ENCODE measurements around the gene TPRN. TPM values are rescaled to one million over a fixed set of nuclear protein-coding genes. Genes with fewer than 3 reads are reported as not detected.

Gene TPRN
- total and polyA plus RNA-seq, 2 experiments from 2014 or later = 6.4 to 29.2 TPM

DNA sequence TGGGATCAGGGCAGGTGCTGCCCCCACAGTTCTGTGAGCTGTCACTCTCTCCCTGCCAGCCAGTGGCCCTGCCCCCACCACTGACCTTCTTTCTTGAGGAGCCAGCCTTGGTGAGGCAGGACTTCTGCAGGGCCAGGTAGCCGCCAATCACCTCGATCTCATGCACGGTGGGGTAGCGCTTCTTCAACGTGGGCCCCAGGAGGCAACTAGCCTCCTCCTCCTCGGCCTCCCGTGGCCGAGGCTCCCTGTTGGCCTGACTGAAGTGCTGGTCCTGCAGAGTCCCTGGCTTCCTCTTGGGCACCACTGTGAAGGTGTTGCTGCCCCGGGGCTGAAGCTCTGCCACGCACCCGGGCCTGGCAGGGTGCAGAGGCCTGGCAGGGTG is 1.6 kb downstream of the TPRN start:
- DNase-seq (ENCODE audit: low spot score) = no peak
- Histone ChIP-seq H3K79me2 (replicated peaks; ENCODE audit: insufficient read depth) (peaks cover 63% of the 10 kb centered on the region), H3K4me3 (peak overlapping the region; percentile 55; the same call in 1 of the 2 replicates), H3K4me1 (ENCODE audit: insufficient read depth) (peaks cover 16% of the 10 kb centered on the region; the same call in 1 of the 2 replicates), H4K20me1 (replicated peaks; ENCODE audit: insufficient read depth) (peaks cover 4% of the 10 kb centered on the region), H3K4me2 (peak overlapping the region; percentile 87), H3F3A (replicated peaks; ENCODE audit: low read depth) (peaks cover 15% of the 10 kb centered on the region; the same call in 1 of the 2 replicates), H3K36me3 (ENCODE audit: insufficient read depth) (no peaks in the 10 kb centered on the region), H3K9me2 (ENCODE audit: insufficient read depth) (no peaks in the 10 kb centered on the region), H3K27ac (ENCODE audit: low read depth) (no peak overlapping the region), H3K27me3 (ENCODE audit: insufficient read depth) (no peaks in the 10 kb centered on the region), H2AFZ (no peak overlapping the region)
- H3K36me3 Mint-ChIP-seq (ENCODE audit: low read depth) = no peaks in the 10 kb centered on the region; the same call in 2 of the 3 replicates
- no peaks in the 10 kb centered on the region; the same call in 2 of the 3 replicates for H3K9me3 Mint-ChIP-seq
- peaks cover 26% of the 10 kb centered on the region for H3K4me1 Mint-ChIP-seq
- no peak for TF ChIP-seq STAT1 (IDR thresholded peaks at IDR 0.05; ENCODE audit: unreplicated experiment)
- TF ChIP-seq, protein P1, sequence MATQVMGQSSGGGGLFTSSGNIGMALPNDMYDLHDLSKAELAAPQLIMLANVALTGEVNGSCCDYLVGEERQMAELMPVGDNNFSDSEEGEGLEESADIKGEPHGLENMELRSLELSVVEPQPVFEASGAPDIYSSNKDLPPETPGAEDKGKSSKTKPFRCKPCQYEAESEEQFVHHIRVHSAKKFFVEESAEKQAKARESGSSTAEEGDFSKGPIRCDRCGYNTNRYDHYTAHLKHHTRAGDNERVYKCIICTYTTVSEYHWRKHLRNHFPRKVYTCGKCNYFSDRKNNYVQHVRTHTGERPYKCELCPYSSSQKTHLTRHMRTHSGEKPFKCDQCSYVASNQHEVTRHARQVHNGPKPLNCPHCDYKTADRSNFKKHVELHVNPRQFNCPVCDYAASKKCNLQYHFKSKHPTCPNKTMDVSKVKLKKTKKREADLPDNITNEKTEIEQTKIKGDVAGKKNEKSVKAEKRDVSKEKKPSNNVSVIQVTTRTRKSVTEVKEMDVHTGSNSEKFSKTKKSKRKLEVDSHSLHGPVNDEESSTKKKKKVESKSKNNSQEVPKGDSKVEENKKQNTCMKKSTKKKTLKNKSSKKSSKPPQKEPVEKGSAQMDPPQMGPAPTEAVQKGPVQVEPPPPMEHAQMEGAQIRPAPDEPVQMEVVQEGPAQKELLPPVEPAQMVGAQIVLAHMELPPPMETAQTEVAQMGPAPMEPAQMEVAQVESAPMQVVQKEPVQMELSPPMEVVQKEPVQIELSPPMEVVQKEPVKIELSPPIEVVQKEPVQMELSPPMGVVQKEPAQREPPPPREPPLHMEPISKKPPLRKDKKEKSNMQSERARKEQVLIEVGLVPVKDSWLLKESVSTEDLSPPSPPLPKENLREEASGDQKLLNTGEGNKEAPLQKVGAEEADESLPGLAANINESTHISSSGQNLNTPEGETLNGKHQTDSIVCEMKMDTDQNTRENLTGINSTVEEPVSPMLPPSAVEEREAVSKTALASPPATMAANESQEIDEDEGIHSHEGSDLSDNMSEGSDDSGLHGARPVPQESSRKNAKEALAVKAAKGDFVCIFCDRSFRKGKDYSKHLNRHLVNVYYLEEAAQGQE (IDR thresholded peaks at IDR 0.05; ENCODE audit: unreplicated experiment) = no peak
- TF ChIP-seq, protein P2, sequence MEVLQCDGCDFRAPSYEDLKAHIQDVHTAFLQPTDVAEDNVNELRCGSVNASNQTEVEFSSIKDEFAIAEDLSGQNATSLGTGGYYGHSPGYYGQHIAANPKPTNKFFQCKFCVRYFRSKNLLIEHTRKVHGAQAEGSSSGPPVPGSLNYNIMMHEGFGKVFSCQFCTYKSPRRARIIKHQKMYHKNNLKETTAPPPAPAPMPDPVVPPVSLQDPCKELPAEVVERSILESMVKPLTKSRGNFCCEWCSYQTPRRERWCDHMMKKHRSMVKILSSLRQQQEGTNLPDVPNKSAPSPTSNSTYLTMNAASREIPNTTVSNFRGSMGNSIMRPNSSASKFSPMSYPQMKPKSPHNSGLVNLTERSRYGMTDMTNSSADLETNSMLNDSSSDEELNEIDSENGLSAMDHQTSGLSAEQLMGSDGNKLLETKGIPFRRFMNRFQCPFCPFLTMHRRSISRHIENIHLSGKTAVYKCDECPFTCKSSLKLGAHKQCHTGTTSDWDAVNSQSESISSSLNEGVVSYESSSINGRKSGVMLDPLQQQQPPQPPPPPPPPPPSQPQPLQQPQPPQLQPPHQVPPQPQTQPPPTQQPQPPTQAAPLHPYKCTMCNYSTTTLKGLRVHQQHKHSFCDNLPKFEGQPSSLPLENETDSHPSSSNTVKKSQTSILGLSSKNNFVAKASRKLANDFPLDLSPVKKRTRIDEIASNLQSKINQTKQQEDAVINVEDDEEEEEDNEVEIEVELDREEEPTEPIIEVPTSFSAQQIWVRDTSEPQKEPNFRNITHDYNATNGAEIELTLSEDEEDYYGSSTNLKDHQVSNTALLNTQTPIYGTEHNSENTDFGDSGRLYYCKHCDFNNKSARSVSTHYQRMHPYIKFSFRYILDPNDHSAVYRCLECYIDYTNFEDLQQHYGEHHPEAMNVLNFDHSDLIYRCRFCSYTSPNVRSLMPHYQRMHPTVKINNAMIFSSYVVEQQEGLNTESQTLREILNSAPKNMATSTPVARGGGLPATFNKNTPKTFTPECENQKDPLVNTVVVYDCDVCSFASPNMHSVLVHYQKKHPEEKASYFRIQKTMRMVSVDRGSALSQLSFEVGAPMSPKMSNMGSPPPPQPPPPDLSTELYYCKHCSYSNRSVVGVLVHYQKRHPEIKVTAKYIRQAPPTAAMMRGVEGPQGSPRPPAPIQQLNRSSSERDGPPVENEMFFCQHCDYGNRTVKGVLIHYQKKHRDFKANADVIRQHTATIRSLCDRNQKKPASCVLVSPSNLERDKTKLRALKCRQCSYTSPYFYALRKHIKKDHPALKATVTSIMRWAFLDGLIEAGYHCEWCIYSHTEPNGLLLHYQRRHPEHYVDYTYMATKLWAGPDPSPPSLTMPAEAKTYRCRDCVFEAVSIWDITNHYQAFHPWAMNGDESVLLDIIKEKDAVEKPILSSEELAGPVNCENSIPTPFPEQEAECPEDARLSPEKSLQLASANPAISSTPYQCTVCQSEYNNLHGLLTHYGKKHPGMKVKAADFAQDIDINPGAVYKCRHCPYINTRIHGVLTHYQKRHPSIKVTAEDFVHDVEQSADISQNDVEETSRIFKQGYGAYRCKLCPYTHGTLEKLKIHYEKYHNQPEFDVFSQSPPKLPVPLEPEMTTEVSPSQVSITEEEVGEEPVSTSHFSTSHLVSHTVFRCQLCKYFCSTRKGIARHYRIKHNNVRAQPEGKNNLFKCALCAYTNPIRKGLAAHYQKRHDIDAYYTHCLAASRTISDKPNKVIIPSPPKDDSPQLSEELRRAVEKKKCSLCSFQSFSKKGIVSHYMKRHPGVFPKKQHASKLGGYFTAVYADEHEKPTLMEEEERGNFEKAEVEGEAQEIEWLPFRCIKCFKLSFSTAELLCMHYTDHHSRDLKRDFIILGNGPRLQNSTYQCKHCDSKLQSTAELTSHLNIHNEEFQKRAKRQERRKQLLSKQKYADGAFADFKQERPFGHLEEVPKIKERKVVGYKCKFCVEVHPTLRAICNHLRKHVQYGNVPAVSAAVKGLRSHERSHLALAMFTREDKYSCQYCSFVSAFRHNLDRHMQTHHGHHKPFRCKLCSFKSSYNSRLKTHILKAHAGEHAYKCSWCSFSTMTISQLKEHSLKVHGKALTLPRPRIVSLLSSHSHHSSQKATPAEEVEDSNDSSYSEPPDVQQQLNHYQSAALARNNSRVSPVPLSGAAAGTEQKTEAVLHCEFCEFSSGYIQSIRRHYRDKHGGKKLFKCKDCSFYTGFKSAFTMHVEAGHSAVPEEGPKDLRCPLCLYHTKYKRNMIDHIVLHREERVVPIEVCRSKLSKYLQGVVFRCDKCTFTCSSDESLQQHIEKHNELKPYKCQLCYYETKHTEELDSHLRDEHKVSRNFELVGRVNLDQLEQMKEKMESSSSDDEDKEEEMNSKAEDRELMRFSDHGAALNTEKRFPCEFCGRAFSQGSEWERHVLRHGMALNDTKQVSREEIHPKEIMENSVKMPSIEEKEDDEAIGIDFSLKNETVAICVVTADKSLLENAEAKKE (CRISPR knock-in tag; IDR thresholded peaks at IDR 0.05) = no peak
- TF ChIP-seq ZNF114 (CRISPR knock-in tag; IDR thresholded peaks at IDR 0.05) = no peak
- TF ChIP-seq ZNF331 (CRISPR knock-in tag; IDR thresholded peaks at IDR 0.05; ENCODE audit: low read depth) = no peak
- TF ChIP-seq, protein P3, sequence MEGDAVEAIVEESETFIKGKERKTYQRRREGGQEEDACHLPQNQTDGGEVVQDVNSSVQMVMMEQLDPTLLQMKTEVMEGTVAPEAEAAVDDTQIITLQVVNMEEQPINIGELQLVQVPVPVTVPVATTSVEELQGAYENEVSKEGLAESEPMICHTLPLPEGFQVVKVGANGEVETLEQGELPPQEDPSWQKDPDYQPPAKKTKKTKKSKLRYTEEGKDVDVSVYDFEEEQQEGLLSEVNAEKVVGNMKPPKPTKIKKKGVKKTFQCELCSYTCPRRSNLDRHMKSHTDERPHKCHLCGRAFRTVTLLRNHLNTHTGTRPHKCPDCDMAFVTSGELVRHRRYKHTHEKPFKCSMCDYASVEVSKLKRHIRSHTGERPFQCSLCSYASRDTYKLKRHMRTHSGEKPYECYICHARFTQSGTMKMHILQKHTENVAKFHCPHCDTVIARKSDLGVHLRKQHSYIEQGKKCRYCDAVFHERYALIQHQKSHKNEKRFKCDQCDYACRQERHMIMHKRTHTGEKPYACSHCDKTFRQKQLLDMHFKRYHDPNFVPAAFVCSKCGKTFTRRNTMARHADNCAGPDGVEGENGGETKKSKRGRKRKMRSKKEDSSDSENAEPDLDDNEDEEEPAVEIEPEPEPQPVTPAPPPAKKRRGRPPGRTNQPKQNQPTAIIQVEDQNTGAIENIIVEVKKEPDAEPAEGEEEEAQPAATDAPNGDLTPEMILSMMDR (conservative IDR thresholded peaks at IDR 0.05; ENCODE audit: low read depth in 2 of 2) = no peak
- H3K27ac Mint-ChIP-seq = no peak overlapping the region
- H3K4me3 Mint-ChIP-seq = peak overlapping the region; percentile 43; the same call in 2 of the 3 replicates
- no peak for ATAC-seq
- peaks cover 7% of the 10 kb centered on the region for H3K27me3 Mint-ChIP-seq (ENCODE audit: insufficient read depth, low read depth, poor library complexity)

Measured in GM23338 (cell line).